Measurements from ENCODE around the gene KRTAP10-7.
"Not testable (repeated sequence)": the region's sequence is repeated elsewhere in the genome, so short reads cannot be mapped to it uniquely, and the experiment has no call there.

Gene KRTAP10-7

GRCh38 chr21:44598061-44598460 is 2.3 kb upstream of the KRTAP10-7 start:
- Histone ChIP-seq H3K4me3 (IDR thresholded peaks at IDR 0.05; ENCODE audit: insufficient read depth, low read depth, low read length) (no peak overlapping the region), H3K36me3 (ENCODE audit: insufficient read depth) (no peaks in the 10 kb centered on the region), H3K9ac (no peak overlapping the region), H3K27me3 (ENCODE audit: insufficient read depth, low read depth) (peaks cover 64% of the 10 kb centered on the region; the same call in 1 of the 2 replicates), H3K27ac (no peak overlapping the region), H3K4me2 (no peak overlapping the region), H3K79me2 (ENCODE audit: insufficient read depth, low read depth) (no peaks in the 10 kb centered on the region), H4K20me1 (ENCODE audit: insufficient read depth) (no peaks in the 10 kb centered on the region), H2AFZ (ENCODE audit: low read depth) (no peak overlapping the region), H3K4me1 (ENCODE audit: low read depth, poor library complexity, severe bottlenecking) (no peaks in the 10 kb centered on the region)
- TF ChIP-seq CTCF (conservative IDR thresholded peaks at IDR 0.05; ENCODE audit: low read depth, low read length), result no peak

GRCh38 chr21:44599264-44600029 is 950 bp upstream of the KRTAP10-7 start:
- no peaks in the 10 kb centered on the region for H4K20me1 ChIP-seq (ENCODE audit: insufficient read depth)
- H3K27me3 ChIP-seq (ENCODE audit: insufficient read depth, low read depth), result peaks cover 57% of the 10 kb centered on the region; the same call in 1 of the 2 replicates
- H3K9ac ChIP-seq, result no peak overlapping the region
- no peak overlapping the region for H3K4me2 ChIP-seq
- H3K79me2 ChIP-seq (ENCODE audit: insufficient read depth, low read depth), result no peaks in the 10 kb centered on the region
- H2AFZ ChIP-seq (ENCODE audit: low read depth), result no peak overlapping the region
- H3K27ac ChIP-seq, result no peak overlapping the region
- H3K4me1 ChIP-seq (ENCODE audit: low read depth, poor library complexity, severe bottlenecking), result no peaks in the 10 kb centered on the region
- no peak overlapping the region for H3K4me3 ChIP-seq (IDR thresholded peaks at IDR 0.05; ENCODE audit: insufficient read depth, low read depth, low read length)
- no peaks in the 10 kb centered on the region for H3K36me3 ChIP-seq (ENCODE audit: insufficient read depth)
- TF ChIP-seq CTCF (conservative IDR thresholded peaks at IDR 0.05; ENCODE audit: low read depth, low read length), result no peak

- not testable (repeated sequence) for H3K4me2 ChIP-seq; H3K27ac ChIP-seq; H3K4me1 ChIP-seq (ENCODE audit: low read depth, poor library complexity, severe bottlenecking); H3K36me3 ChIP-seq (ENCODE audit: insufficient read depth); H3K79me2 ChIP-seq (ENCODE audit: insufficient read depth, low read depth); H2AFZ ChIP-seq (ENCODE audit: low read depth); H3K4me3 ChIP-seq (IDR thresholded peaks at IDR 0.05; ENCODE audit: insufficient read depth, low read depth, low read length); H3K9ac ChIP-seq; H4K20me1 ChIP-seq (ENCODE audit: insufficient read depth)
- H3K27me3 ChIP-seq (ENCODE audit: insufficient read depth, low read depth), result peaks cover 57% of the 10 kb centered on the region; the same call in 1 of the 2 replicates
Measured at GRCh38 chr21:44601091-44601490, 694 bp downstream of the KRTAP10-7 start.

- H3K4me1 ChIP-seq (ENCODE audit: low read depth, poor library complexity, severe bottlenecking), result no peaks in the 10 kb centered on the region
- H3K4me2 ChIP-seq, result no peak overlapping the region
- no peaks in the 10 kb centered on the region for H3K79me2 ChIP-seq (ENCODE audit: insufficient read depth, low read depth)
- no peak overlapping the region for H2AFZ ChIP-seq (ENCODE audit: low read depth)
- H3K9ac ChIP-seq, result no peak overlapping the region
- no peak for TF ChIP-seq CTCF (conservative IDR thresholded peaks at IDR 0.05; ENCODE audit: low read depth, low read length)
- no peak overlapping the region for H3K4me3 ChIP-seq (IDR thresholded peaks at IDR 0.05; ENCODE audit: insufficient read depth, low read depth, low read length)
- H4K20me1 ChIP-seq (ENCODE audit: insufficient read depth), result no peaks in the 10 kb centered on the region
- H3K27ac ChIP-seq, result no peak overlapping the region
- no peaks in the 10 kb centered on the region for H3K36me3 ChIP-seq (ENCODE audit: insufficient read depth)
- H3K27me3 ChIP-seq (ENCODE audit: insufficient read depth, low read depth), result peaks cover 51% of the 10 kb centered on the region; the same call in 1 of the 2 replicates
Measured at GRCh38 chr21:44601596-44602462, 1.4 kb downstream of the KRTAP10-7 start.
